ENCODE data around the gene IFFO2.

The IFFO2 gene

GRCh38 chr1:18859560-18859959, 96.9 kb downstream of the IFFO2 start, which contains the start of gene TAS1R2:
Gene TAS1R2 (minus strand): TSS chr1:18859660. CDS start chr1:18859660, 0 bp downstream.
- no peaks in the 10 kb centered on the region for H3K36me3 Mint-ChIP-seq
- no peak for ATAC-seq (replicated peaks)

GRCh38 chr1:18858070-18858688, 98.3 kb downstream of the IFFO2 start:
- no peaks in the 10 kb centered on the region for H3K4me1 Mint-ChIP-seq
- DNase-seq (no peak), ATAC-seq (replicated peaks) (no peak)
- H3K27me3 Mint-ChIP-seq, result peaks cover 11 to 20% of the 10 kb centered on the region in 2 donors
- H3K9me3 Mint-ChIP-seq, result no peaks in the 10 kb centered on the region
- H3K4me3 Mint-ChIP-seq, result no peak overlapping the region
- H3K36me3 Mint-ChIP-seq, result no peaks in the 10 kb centered on the region
- no peak overlapping the region for H3K27ac Mint-ChIP-seq

More at GRCh38 chr1:18859560-18859959, 96.9 kb downstream of the IFFO2 start, which contains the start of gene TAS1R2:
- Mint-ChIP-seq H3K27ac (no peak within 1 kb of the TSS), H3K4me3 (no peak within 1 kb of the TSS), H3K4me1 (no peaks in the 10 kb centered on the region), H3K27me3 (peaks cover 11 to 22% of the 10 kb centered on the region in 2 donors), H3K9me3 (no peaks in the 10 kb centered on the region)
- DNase-seq, result no peak

GRCh38 chr1:18856435-18856834, 100.0 kb downstream of the IFFO2 start:
- H3K9me3 Mint-ChIP-seq, result no peaks in the 10 kb centered on the region
- H3K4me1 Mint-ChIP-seq, result no peaks in the 10 kb centered on the region
- H3K27me3 Mint-ChIP-seq, result peaks cover 11 to 12% of the 10 kb centered on the region in 2 donors
- no peak for ATAC-seq (replicated peaks)
- no peaks in the 10 kb centered on the region for H3K36me3 Mint-ChIP-seq
- H3K4me3 Mint-ChIP-seq, result no peak overlapping the region
- DNase-seq, result no peak
- no peak overlapping the region for H3K27ac Mint-ChIP-seq

- no peaks in the 10 kb centered on the region for H3K4me1 Mint-ChIP-seq
Measured at GRCh38 chr1:18855573-18855972, 100.9 kb downstream of the IFFO2 start.

GRCh38 chr1:18854331-18855025, 102.0 kb downstream of the IFFO2 start:
- Mint-ChIP-seq H3K4me3 (no peak overlapping the region), H3K27ac (no peak overlapping the region), H3K4me1 (no peaks in the 10 kb centered on the region), H3K36me3 (no peaks in the 10 kb centered on the region), H3K9me3 (no peaks in the 10 kb centered on the region), H3K27me3 (peaks cover 11 to 12% of the 10 kb centered on the region in 2 donors)
- ATAC-seq (replicated peaks) (no peak), DNase-seq (no peak)

More at GRCh38 chr1:18855573-18855972, 100.9 kb downstream of the IFFO2 start:
- H3K4me3 Mint-ChIP-seq, result no peak overlapping the region
- no peak for DNase-seq
- ATAC-seq (replicated peaks), result no peak
- H3K9me3 Mint-ChIP-seq, result no peaks in the 10 kb centered on the region
- H3K27ac Mint-ChIP-seq, result no peak overlapping the region
- H3K27me3 Mint-ChIP-seq, result peaks cover 11 to 12% of the 10 kb centered on the region in 2 donors
- H3K36me3 Mint-ChIP-seq, result no peaks in the 10 kb centered on the region
